ENCODE data around the gene HEBP1.

The HEBP1 gene

GRCh38 chr12:12999271-12999958 is 650 bp downstream of the HEBP1 start:
- Histone ChIP-seq H3K4me3 (ENCODE audit: low read depth in 1 of 2, low read length in 2 of 2) (peak overlapping the region; percentile 87 to 88), H3K4me1 (ENCODE audit: control insufficient read depth in 1 of 2, insufficient read depth in 2 of 2, low read length in 2 of 2) (peaks cover 0 to 24% of the 10 kb centered on the region in 2 donors), H3K27ac (ENCODE audit: low read length) (peak overlapping the region; percentile 83), H3K36me3 (ENCODE audit: control insufficient read depth in 1 of 2, insufficient read depth in 2 of 2, low read length in 2 of 2) (no peaks in the 10 kb centered on the region), H3K27me3 (ENCODE audit: low read depth, low read length) (no peaks in the 10 kb centered on the region), H3K9me3 (ENCODE audit: control insufficient read depth in 1 of 2, low read length in 2 of 2) (no peaks in the 10 kb centered on the region)

GRCh38 chr12:12998248-12998647 is 1.8 kb downstream of the HEBP1 start:
- peak overlapping the region in 1 of 2 donors; percentile 88 for H3K4me3 ChIP-seq (ENCODE audit: low read depth in 1 of 2, low read length in 2 of 2)
- H3K4me1 ChIP-seq (ENCODE audit: control insufficient read depth in 1 of 2, insufficient read depth in 2 of 2, low read length in 2 of 2), result peaks cover 0 to 27% of the 10 kb centered on the region in 2 donors
- no peaks in the 10 kb centered on the region for H3K36me3 ChIP-seq (ENCODE audit: control insufficient read depth in 1 of 2, insufficient read depth in 2 of 2, low read length in 2 of 2)
- no peaks in the 10 kb centered on the region for H3K9me3 ChIP-seq (ENCODE audit: control insufficient read depth in 1 of 2, low read length in 2 of 2)
- H3K27ac ChIP-seq (ENCODE audit: low read length), result no peak overlapping the region
- H3K27me3 ChIP-seq (ENCODE audit: low read depth, low read length), result no peaks in the 10 kb centered on the region

GRCh38 chr12:12997734-12998133 is 2.3 kb downstream of the HEBP1 start:
- Histone ChIP-seq H3K27ac (ENCODE audit: low read length) (no peak overlapping the region), H3K4me1 (ENCODE audit: control insufficient read depth in 1 of 2, insufficient read depth in 2 of 2, low read length in 2 of 2) (peaks cover 0 to 28% of the 10 kb centered on the region in 2 donors), H3K4me3 (ENCODE audit: low read depth in 1 of 2, low read length in 2 of 2) (peak overlapping the region in 1 of 2 donors; percentile 5), H3K36me3 (ENCODE audit: control insufficient read depth in 1 of 2, insufficient read depth in 2 of 2, low read length in 2 of 2) (no peaks in the 10 kb centered on the region), H3K9me3 (ENCODE audit: control insufficient read depth in 1 of 2, low read length in 2 of 2) (no peaks in the 10 kb centered on the region), H3K27me3 (ENCODE audit: low read depth, low read length) (no peaks in the 10 kb centered on the region)

- Histone ChIP-seq H3K36me3 (ENCODE audit: control insufficient read depth in 1 of 2, insufficient read depth in 2 of 2, low read length in 2 of 2) (no peaks in the 10 kb centered on the region), H3K27ac (ENCODE audit: low read length) (no peak overlapping the region), H3K9me3 (ENCODE audit: control insufficient read depth in 1 of 2, low read length in 2 of 2) (no peaks in the 10 kb centered on the region), H3K4me1 (ENCODE audit: control insufficient read depth in 1 of 2, insufficient read depth in 2 of 2, low read length in 2 of 2) (peaks cover 0 to 28% of the 10 kb centered on the region in 2 donors), H3K27me3 (ENCODE audit: low read depth, low read length) (no peaks in the 10 kb centered on the region), H3K4me3 (ENCODE audit: low read depth in 1 of 2, low read length in 2 of 2) (peak overlapping the region in 1 of 2 donors; percentile 5)
Measured at GRCh38 chr12:12997156-12997555, 2.9 kb downstream of the HEBP1 start.

- no peaks in the 10 kb centered on the region for H3K27me3 ChIP-seq (ENCODE audit: low read depth, low read length)
- H3K27ac ChIP-seq (ENCODE audit: low read length), result no peak overlapping the region
- H3K9me3 ChIP-seq (ENCODE audit: control insufficient read depth in 1 of 2, low read length in 2 of 2), result no peaks in the 10 kb centered on the region
- peaks cover 0 to 28% of the 10 kb centered on the region in 2 donors for H3K4me1 ChIP-seq (ENCODE audit: control insufficient read depth in 1 of 2, insufficient read depth in 2 of 2, low read length in 2 of 2)
- H3K4me3 ChIP-seq (ENCODE audit: low read depth in 1 of 2, low read length in 2 of 2), result no peak overlapping the region
- H3K36me3 ChIP-seq (ENCODE audit: control insufficient read depth in 1 of 2, insufficient read depth in 2 of 2, low read length in 2 of 2), result no peaks in the 10 kb centered on the region
Measured at GRCh38 chr12:12996209-12996608, 3.9 kb downstream of the HEBP1 start.

GRCh38 chr12:12995088-12995487 is 5.0 kb downstream of the HEBP1 start:
- no peak overlapping the region for H3K27ac ChIP-seq (ENCODE audit: low read length)
- peaks cover 0 to 28% of the 10 kb centered on the region in 2 donors for H3K4me1 ChIP-seq (ENCODE audit: control insufficient read depth in 1 of 2, insufficient read depth in 2 of 2, low read length in 2 of 2)
- no peaks in the 10 kb centered on the region for H3K9me3 ChIP-seq (ENCODE audit: control insufficient read depth in 1 of 2, low read length in 2 of 2)
- no peak overlapping the region for H3K4me3 ChIP-seq (ENCODE audit: low read depth in 1 of 2, low read length in 2 of 2)
- H3K27me3 ChIP-seq (ENCODE audit: low read depth, low read length), result no peaks in the 10 kb centered on the region
- H3K36me3 ChIP-seq (ENCODE audit: control insufficient read depth in 1 of 2, insufficient read depth in 2 of 2, low read length in 2 of 2), result no peaks in the 10 kb centered on the region

- Histone ChIP-seq H3K4me3 (ENCODE audit: low read depth in 1 of 2, low read length in 2 of 2) (peak overlapping the region in 1 of 2 donors; percentile 17), H3K36me3 (ENCODE audit: control insufficient read depth in 1 of 2, insufficient read depth in 2 of 2, low read length in 2 of 2) (peaks cover 9% of the 10 kb centered on the region in 2 donors), H3K27me3 (ENCODE audit: low read depth, low read length) (no peaks in the 10 kb centered on the region), H3K4me1 (ENCODE audit: control insufficient read depth in 1 of 2, insufficient read depth in 2 of 2, low read length in 2 of 2) (peaks cover 0 to 13% of the 10 kb centered on the region in 2 donors), H3K27ac (ENCODE audit: low read length) (peak overlapping the region; percentile 70), H3K9me3 (ENCODE audit: control insufficient read depth in 1 of 2, low read length in 2 of 2) (no peaks in the 10 kb centered on the region)
Measured at GRCh38 chr12:12993367-12993766, 6.7 kb downstream of the HEBP1 start.

- peak overlapping the region in 1 of 2 donors; percentile 17 for H3K4me3 ChIP-seq (ENCODE audit: low read depth in 1 of 2, low read length in 2 of 2)
- peak overlapping the region; percentile 70 for H3K27ac ChIP-seq (ENCODE audit: low read length)
- H3K27me3 ChIP-seq (ENCODE audit: low read depth, low read length), result no peaks in the 10 kb centered on the region
- H3K4me1 ChIP-seq (ENCODE audit: control insufficient read depth in 1 of 2, insufficient read depth in 2 of 2, low read length in 2 of 2), result peaks cover 0 to 8% of the 10 kb centered on the region in 2 donors
- H3K9me3 ChIP-seq (ENCODE audit: control insufficient read depth in 1 of 2, low read length in 2 of 2), result no peaks in the 10 kb centered on the region
- peaks cover 12 to 17% of the 10 kb centered on the region in 2 donors for H3K36me3 ChIP-seq (ENCODE audit: control insufficient read depth in 1 of 2, insufficient read depth in 2 of 2, low read length in 2 of 2)
Measured at GRCh38 chr12:12992418-12993130, 7.5 kb downstream of the HEBP1 start.

- peaks cover 26 to 34% of the 10 kb centered on the region in 2 donors for H3K36me3 ChIP-seq (ENCODE audit: control insufficient read depth in 1 of 2, insufficient read depth in 2 of 2, low read length in 2 of 2)
- H3K4me3 ChIP-seq (ENCODE audit: low read depth in 1 of 2, low read length in 2 of 2), result no peak overlapping the region
- H3K9me3 ChIP-seq (ENCODE audit: control insufficient read depth in 1 of 2, low read length in 2 of 2), result no peaks in the 10 kb centered on the region
- H3K27ac ChIP-seq (ENCODE audit: low read length), result no peak overlapping the region
- H3K27me3 ChIP-seq (ENCODE audit: low read depth, low read length), result no peaks in the 10 kb centered on the region
- H3K4me1 ChIP-seq (ENCODE audit: control insufficient read depth in 1 of 2, insufficient read depth in 2 of 2, low read length in 2 of 2), result peaks cover 0 to 3% of the 10 kb centered on the region in 2 donors
Measured at GRCh38 chr12:12990700-12991468, 9.2 kb downstream of the HEBP1 start.

GRCh38 chr12:12987421-12987820 is 12.6 kb downstream of the HEBP1 start:
- H3K9me3 ChIP-seq (ENCODE audit: control insufficient read depth in 1 of 2, low read length in 2 of 2), result no peaks in the 10 kb centered on the region
- H3K4me3 ChIP-seq (ENCODE audit: low read depth in 1 of 2, low read length in 2 of 2), result no peak overlapping the region
- H3K4me1 ChIP-seq (ENCODE audit: control insufficient read depth in 1 of 2, insufficient read depth in 2 of 2, low read length in 2 of 2), result peaks cover 0 to 6% of the 10 kb centered on the region in 2 donors
- H3K36me3 ChIP-seq (ENCODE audit: control insufficient read depth in 1 of 2, insufficient read depth in 2 of 2, low read length in 2 of 2), result peaks cover 35 to 36% of the 10 kb centered on the region in 2 donors
- no peak overlapping the region for H3K27ac ChIP-seq (ENCODE audit: low read length)
- H3K27me3 ChIP-seq (ENCODE audit: low read depth, low read length), result no peaks in the 10 kb centered on the region

GRCh38 chr12:12986775-12987331 is 13.2 kb downstream of the HEBP1 start:
- no peaks in the 10 kb centered on the region for H3K9me3 ChIP-seq (ENCODE audit: control insufficient read depth in 1 of 2, low read length in 2 of 2)
- peaks cover 0 to 6% of the 10 kb centered on the region in 2 donors for H3K4me1 ChIP-seq (ENCODE audit: control insufficient read depth in 1 of 2, insufficient read depth in 2 of 2, low read length in 2 of 2)
- peaks cover 36 to 40% of the 10 kb centered on the region in 2 donors for H3K36me3 ChIP-seq (ENCODE audit: control insufficient read depth in 1 of 2, insufficient read depth in 2 of 2, low read length in 2 of 2)
- H3K27me3 ChIP-seq (ENCODE audit: low read depth, low read length), result no peaks in the 10 kb centered on the region
- no peak overlapping the region for H3K4me3 ChIP-seq (ENCODE audit: low read depth in 1 of 2, low read length in 2 of 2)
- H3K27ac ChIP-seq (ENCODE audit: low read length), result no peak overlapping the region

Measured in muscle layer of duodenum (tissue), 2 donors.